ENCODE data around the gene NARF.
"Not testable (repeated sequence)": the region's sequence is repeated elsewhere in the genome, so short reads cannot be mapped to it uniquely, and the experiment has no call there.

Gene NARF

DNA sequence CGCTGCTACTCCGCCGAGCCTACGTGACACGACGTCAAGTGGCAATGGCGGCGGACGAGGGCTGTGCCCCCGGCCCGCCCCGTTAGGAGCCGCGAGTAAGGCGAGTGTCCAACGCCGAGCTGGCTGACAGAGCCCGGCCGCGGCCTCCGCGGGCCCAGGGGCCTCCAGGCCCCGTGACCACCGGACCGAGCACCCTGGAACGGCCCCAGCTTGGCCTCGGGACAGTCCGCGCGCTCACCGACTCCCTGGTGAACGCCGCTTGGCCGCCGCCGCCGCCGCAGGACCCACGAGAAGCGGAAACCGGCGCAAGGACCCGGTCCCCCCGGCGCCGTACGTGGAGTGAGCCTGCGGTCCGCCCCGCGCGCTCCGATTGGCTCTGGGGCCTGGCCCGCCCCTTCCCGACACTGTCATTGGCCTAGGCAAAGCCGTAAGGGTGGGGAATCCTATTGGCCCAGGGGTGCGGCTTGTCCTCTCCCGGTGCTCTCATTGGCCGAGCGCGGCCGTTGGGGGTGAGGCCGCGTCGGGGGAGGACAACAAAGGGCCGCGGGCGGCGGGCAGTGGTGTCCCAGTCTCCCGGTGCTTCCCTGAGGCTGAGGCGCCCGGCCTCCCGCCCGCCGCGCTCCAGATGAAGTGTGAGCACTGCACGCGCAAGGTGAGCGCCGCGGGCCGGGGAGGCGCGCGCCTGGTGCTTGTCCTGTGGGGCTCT, at the start of gene NARF:
TSS of gene NARF (plus strand) at position 563 of the 706 bp plus-strand sequence. CDS start at position 626, 63 bp downstream.
- DNase-seq = peak; percentile 91

DNA sequence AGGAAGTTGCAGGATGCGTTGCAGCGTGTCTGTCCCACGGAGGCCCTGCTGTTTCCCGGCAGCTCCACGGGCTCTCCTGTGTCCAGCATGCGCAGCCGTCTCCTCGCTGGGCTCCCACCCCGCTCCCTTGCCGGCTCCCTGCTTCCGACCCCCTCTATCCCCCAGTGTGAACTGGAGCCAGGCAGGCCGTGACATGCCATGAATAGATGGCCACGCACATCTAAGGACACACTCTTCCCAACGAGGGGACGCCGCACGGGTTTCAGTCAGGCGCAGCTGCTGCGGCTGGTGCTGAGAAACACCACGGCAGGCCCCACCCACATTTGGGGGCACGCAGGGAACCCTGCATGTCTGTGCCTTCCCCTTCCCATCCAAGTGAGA, 49.6 kb upstream of the NARF start:
- no peak for DNase-seq

DNA sequence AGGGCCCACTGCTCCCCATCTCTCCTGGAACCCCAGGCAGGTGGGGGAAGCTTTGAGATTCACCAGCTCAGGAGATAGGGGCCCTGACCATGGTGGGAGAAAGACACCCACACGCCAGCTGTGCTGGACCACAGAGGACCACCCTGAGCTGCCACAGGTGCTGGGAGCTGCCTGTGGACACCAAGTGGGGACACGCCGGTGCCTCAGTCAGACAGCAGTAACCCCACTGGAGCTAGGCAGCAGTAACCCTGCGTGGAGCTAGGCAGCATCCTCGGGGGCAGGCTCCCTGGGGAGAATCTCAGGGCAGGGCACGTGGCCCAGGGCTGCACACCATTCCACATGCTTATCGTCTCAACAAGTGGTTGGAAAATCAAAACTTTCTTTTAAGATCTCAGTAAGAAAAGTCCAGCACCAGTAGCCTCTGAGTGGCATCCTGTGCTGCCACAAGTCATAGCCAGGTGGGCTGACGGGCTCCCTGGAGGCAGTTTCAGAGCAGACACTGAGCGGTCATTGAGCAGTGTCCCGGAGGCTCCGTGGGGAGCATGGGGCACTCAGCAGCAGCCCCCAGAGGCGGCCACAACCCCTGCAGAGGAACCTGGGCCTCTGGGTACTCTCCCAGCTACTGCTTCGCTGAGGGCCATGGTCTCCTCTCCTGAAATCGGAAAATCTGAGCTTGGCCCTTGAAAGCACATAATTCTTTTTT, 48.4 kb upstream of the NARF start:
- DNase-seq = no peak

DNA sequence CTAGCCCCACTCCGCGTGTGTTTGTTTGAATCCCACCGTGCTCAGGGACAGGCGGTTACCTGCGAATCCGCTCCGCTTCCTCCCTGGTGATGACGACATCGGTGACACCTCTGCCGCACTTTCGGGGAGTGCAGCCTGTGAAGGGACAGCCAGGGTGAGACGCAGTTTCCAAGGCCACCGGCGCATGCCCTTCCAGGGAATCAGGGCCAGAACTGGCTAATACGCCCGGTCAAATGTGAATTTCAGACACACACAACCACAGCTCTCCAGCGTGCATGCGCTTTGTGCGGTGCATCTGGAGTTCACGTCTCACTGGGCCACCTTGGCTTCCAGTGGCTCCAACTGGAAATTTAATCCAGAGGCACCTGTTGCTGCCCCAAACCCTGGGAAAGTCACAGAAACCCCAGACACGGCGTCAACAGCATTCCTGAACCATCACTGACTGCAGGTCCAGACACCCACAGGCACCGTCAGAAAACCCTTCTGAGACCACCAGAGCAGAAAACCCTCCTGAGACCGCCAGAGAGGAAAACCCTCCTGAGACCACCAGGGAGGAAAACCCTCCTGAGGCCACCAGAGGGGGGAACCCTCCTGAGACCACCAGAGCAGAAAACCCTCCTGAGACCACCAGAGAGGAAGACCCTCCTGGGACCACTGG, 47.0 kb upstream of the NARF start:
- no peak for DNase-seq

DNA sequence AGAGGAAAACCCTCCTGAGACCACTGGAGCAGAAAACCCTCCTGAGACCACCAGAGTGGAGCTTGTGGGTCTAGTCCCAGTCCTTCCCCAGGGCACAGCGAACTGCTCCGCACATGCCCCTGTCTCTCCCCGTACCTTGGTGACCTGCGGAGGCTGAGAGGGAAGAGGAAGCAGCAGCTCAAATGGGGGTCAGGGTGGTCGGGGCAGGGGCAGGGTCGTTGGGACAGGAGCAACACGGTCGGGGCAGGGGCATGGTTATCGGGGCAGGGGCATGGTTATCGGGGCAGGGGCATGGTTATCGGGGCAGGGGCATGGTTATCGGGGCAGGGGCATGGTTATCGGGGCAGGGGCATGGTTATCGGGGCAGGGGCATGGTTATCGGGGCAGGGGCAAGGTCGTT, 46.5 kb upstream of the NARF start:
- not testable (repeated sequence) for DNase-seq

DNA sequence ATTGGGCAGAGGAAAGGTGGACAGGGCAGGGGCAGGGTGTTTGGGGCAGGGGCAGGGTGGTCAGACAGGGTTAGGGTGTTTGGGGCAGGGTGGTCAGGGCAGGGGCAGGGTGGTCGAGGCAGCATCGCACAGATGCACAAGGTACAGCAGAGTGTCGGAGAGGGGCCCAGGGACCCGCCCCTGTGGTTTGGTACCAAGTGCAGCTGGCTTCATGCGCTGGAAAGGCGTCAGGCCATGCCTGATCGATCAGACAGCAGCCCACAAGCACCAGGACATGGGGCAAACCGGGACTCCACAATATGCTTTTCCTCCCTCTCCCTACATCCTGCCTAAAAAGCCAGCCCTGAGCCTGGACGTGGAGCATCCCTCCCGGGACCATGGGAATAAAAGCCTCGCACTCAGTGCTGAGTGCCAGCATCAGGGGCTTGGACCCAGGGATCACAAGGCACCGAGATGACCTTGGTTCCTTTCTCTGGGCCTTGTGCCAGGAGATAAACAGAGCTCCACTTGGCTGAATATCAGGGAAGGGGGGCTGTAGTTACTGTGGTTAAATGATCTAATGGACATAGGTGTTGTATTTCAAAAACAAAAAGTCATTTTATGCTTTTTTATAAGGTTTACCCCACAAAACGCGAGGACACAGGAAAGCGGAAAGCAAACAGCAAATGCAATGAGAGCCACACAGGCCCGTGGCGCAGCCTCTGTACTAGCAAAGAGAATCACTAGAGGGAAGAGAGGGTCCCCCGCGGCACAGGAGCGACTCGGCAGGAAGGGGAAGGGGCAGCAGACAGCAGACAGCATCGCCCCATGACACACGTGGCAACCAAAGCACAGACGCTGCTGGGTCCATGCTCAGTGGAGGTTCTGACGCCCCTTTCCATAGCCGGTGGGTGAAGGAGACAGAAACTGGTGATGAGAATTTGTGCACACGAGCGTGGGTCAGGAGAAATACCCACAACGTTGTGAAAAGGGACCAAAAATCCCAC, 45.7 kb upstream of the NARF start:
- no peak for DNase-seq

DNA sequence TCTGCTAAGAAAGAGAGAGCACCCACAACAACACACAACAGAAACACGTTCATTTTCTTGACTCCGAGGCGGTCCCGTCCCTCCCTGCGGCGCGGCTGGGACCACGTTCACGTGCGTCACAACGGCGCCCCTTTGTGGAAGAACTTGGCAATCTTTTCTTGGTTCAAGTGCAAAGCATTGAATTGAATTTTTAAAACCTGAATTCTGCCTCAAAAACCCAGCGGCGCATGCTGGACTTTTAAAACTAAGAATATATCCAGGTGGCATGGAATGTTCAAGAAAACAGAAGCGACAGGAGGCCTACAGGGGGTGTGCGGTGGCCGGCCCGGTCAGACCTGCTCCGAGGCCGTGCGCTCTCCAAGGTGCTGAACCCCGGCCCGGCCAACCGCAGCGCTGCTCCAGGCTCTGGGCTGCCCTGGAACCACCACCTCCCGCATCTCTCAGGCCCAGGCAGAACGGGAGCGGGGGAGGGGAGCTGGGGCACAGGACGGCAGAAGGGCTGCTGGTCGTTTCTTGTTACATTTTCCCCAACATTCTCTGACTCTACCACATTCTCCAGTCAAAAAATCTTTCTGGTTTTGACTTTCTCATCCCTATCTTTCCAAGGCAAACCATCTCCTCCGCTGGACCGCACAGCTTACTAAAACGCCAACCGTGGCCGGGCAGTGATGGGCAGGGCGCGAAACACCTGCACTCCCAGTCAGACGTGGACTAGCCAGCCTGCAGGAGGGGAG, 43.8 kb upstream of the NARF start:
- DNase-seq = no peak

DNA sequence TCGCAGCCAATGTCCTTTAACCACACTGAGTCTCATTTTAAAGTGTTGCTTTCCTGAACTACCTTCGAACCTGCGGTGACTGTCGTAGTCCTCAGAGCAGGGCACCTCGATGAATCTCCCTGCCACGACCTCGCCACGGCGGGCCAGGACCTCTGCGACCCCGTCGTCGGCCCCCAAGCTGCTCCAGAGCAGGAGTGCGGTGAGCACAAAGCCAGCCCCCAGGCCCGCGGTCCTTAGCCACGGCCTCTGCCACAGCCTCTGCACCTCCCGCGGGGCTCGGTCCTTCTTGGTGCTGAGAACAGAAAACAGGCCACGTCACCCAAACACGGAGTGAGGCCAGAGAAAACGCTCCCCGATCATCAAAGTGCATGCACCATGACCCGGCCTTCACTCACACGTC, 43.2 kb upstream of the NARF start:
- DNase-seq = no peak

- no peak for DNase-seq
These were observed 42.8 kb upstream of the NARF start for GRCh38 chr17:82415786-82416185.

DNA sequence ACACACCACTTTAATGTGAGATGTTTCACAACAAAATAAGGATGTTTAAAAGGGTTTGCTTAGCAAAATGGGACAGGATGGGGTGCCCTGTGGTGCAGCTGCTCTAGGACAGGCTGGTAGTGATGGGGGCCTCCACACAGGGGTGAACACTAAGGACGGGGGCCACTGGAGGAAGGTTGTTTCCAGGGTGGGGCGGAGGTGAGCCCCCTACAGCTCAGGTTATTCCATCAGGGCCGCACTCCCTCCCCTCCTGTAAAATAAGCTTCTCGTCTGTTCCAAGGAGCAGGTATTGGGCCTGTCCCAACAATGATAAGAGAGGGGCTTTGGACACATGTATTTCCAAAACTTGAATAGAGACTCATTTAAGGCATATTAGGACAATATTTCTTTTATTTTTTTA, 42.3 kb upstream of the NARF start:
- no peak for DNase-seq

GRCh38 chr17:82416771-82417170, 41.8 kb upstream of the NARF start:
- DNase-seq = no peak

DNA sequence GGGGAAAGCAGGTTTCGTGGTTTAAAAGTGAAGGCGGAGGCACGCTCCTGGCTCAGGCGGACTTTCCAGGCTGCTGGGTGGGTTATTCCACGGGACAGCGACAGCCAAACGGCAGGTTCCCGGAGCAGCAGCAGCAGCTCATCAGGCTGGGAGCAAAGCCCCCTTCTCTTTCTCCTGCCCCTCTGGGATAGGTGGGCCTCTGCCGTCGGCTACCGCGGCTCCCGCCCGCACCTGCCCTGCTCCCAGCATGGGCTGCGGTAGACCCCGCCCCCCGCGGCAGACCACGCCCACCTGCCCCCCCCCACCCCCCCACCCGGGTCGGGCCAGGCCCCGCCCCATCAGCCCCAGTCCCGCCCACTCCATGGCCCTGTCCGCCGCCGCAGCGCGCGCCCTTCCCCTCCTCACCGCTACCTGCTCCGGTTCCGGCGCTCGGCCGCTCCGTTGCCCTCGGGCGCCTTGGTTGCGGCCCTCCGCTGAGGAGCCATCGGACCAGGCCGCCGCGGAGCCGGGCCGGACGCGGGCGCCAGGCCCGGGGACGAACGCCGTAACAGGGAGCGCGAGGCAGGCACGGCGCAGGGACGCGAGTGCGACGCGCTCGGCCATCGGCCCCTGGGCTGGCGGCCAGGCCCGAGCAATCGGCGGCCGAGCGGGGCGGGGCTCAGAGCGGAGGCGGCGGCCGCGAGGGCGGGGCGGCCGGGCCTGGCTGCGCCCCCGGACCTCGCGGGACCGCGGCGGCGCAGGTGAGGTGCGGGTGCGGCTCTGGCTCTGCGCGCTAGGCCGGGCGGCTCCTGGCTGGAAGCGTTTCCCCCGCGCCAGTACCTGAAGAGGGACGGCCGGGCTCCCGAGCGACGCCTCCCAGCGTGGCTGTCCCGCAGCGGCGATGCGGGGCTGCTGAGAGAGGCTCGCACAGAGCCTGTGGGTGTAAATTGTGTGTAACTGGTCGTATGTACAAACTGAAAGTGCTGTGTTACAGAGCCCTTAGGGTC, 40.2 kb upstream of the NARF start, which contains the start of the genes HEXD and OGFOD3:
TSS of gene HEXD (plus strand) at position 347 of the 986 bp plus-strand sequence. CDS start 1,453 bp downstream, outside the sequence.
TSS of gene OGFOD3 (minus strand) at position 586 of the 986 bp plus-strand sequence. CDS start at position 485, 101 bp downstream.
- no peak for DNase-seq

DNA sequence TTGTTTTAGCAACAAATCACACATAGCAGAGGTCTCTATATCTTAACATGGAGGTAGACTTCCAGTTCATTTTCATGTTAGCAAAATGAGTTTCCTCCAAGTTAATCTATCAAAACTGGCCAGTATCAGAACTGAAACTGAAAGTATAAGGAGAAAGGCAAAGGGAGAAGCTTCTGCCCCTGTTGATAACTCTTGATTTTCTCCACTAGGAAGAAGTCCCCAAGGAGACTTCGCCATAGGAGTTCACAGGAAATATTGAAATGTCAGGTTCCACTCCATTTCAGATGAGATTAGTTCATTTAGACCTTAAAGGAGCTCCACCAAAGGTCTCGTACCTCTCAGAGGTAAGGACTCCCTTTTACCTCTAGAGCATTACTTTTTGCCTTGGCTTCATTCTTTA, 39.0 kb upstream of the NARF start:
- DNase-seq = no peak

- no peak for DNase-seq
These were observed 34.3 kb upstream of the NARF start for GRCh38 chr17:82424001-82424862.

DNA sequence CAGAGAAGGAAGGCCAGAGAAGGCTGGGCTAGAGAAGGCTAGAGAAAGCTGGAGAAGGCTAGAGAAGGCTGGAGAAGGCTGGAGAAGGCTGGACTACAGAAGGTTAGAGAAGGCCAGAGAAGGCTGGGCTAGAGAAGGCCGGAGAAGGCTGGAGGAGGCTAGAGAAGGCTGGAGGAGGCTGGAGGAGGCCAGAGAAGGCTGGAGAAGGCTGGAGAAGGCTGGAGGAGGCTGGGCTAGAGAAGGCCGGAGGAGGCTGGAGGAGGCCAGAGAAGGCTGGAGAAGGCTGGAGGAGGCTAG, 33.7 kb upstream of the NARF start:
- DNase-seq = no peak

DNA sequence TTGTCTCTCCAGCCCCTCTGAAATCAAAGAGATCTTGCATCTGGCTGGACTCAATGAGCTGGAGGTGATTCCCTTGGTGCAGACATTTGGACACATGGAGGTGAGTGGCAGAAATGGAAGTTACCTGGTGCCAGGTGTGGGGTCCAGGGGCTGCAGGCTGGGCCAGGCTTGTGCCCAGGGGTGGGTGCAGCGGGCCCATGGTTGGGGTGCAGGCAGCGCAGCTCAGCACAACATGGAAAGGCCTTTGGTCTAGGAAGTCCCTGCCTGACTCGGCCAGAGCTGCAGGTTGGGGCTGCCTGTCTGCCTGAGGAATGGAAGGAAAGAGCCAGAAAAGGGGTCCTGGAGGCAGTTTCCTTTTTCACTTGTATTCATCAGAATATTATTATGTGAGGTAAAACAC, 30.0 kb upstream of the NARF start:
- DNase-seq = no peak

GRCh38 chr17:82429824-82430223, 28.7 kb upstream of the NARF start:
- DNase-seq = no peak

DNA sequence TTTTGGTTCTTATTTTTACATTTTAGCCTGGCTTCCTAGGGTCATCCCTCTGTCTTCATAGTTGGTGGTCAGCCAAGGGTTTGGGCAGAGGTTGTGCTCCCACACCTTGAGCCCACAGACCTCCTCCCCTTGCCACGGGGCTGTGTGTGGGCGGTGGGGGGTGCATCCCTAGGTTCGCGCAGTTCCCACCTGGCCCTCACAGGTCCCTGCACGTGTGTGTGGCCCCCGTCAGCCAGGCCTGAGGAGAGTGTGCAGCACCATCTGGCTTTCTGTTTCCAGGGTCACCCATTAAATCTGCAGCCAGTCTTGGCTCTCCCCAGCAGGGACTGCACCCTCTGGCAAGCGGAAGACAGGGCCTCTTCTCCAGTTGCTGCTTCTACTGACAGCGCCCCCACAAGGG, 26.5 kb upstream of the NARF start:
- DNase-seq = no peak

- DNase-seq = no peak
These were observed 24.9 kb upstream of the NARF start for GRCh38 chr17:82433560-82434215.

Data from SIG-M5 (cell line).